A673 (cell line): ENCODE measurements around the gene SSR4.

Experiments
- CTCF ChIP-seq: fragments of 300-800, 200-600 bp; sonication (generic); conservative IDR thresholded peaks from 2 replicates; pipeline ENCODE4 v1.5.1; 2017; ENCODE audit warnings: low read depth, mild to moderate bottlenecking, antibody characterized with exemption, low read length, moderate library complexity, mixed read lengths
- EZH2 ChIP-seq: fragments of 200-600 bp; sonication (generic); IDR thresholded peaks from 2 replicates; pipeline ENCODE4 v1.6.1; 2017; ENCODE audit warnings: borderline replicate concordance, low read depth, mild to moderate bottlenecking, mixed read lengths, antibody characterized with exemption, low read length; ENCODE audit not compliant: poor library complexity, severe bottlenecking

GRCh38 chrX:153804621-153805020 lies 10.2 kb downstream of the SSR4 start:
- TF ChIP-seq EZH2 (no peak), CTCF (no peak)
